GM10248 (cell line): Measurements from ENCODE around the gene NCOA6.

Experiments used
- CTCF ChIA-PET: fragments of 300-600 bp; sonication (Branson Sonifier 250); formaldehyde crosslinking; extraction: SDS; loops from one replicate; lab custom pipeline; 2021; ENCODE audit warnings: antibody characterized with exemption; lab: Yijun Ruan, JAX
- POLR2A ChIA-PET: fragments of 350-650 bp; sonication (Branson Sonifier 250); formaldehyde crosslinking; extraction: SDS; loops from one replicate; lab custom pipeline; 2020; ENCODE audit warnings: antibody characterized with exemption; lab: Yijun Ruan, JAX
- DNase-seq: peaks from one replicate; pipeline ENCODE4 v3.0.0; 2012; ENCODE audit errors: extremely low spot score
- CTCF ChIP-seq: IDR thresholded peaks from 2 replicates; pipeline ENCODE4 v1.5.1; 2012; ENCODE audit warnings: mild to moderate bottlenecking, low read depth; ENCODE audit errors: extremely low read depth, missing control alignments, control extremely low read depth

The NCOA6 gene

GRCh38 chr20:34703061-34703423 lies 122.4 kb downstream of the NCOA6 start:
- no peak for DNase-seq
- CTCF ChIA-PET, result interaction anchor here (0.9 to 1.5 kb wide), 5 partner anchors 10 to 390 kb away, joined by 3 to 10 read pairs (median 3); no protein-coding TSS in a partner anchor
- TF ChIP-seq CTCF, result no peak
- POLR2A ChIA-PET, result interaction anchor here (0.8 kb wide), 1 partner anchor 17 kb away, joined by 3 read pairs; no protein-coding TSS in a partner anchor

- TF ChIP-seq CTCF, result no peak
- DNase-seq, result no peak
- CTCF ChIA-PET, result interaction anchor here (0.9 to 1.2 kb wide), 4 partner anchors 10 to 138 kb away, joined by 3 read pairs; no protein-coding TSS in a partner anchor
- POLR2A ChIA-PET, result no interaction called here
These were observed 123.9 kb downstream of the NCOA6 start for GRCh38 chr20:34701405-34702085.

GRCh38 chr20:34693414-34693813 lies 132.0 kb downstream of the NCOA6 start:
- POLR2A ChIA-PET, result interaction anchor here (0.6 kb wide), 1 partner anchor 263 kb away, joined by 3 read pairs; no protein-coding TSS in a partner anchor

DNA sequence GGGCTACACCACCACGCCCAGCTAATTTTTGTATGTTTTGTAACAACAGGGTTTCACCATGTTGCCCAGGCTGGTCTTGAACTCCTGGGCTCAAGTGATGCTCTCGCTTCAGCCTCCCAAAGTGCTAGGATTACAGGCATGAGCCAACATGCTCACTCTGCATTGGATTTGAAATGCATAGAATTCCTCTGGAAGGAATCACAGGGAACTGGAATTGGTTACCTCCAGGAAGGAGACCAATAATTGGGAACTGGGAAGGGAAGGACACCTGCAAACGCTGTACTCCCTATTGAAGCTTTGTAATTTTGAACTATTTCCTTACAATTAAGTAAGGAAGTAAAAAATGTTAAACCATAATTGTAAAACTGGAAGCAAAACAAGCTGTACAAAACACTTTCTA lies 133.6 kb downstream of the NCOA6 start:
- ChIA-PET POLR2A (no interaction called here), CTCF (interaction anchor here (1.6 kb wide), 1 partner anchor 17 kb away, joined by 6 read pairs; no protein-coding TSS in a partner anchor)
- TF ChIP-seq CTCF, result no peak
- DNase-seq, result no peak

More at GRCh38 chr20:34693414-34693813, 132.0 kb downstream of the NCOA6 start:
- no peak for TF ChIP-seq CTCF
- CTCF ChIA-PET, result interaction anchor here (1.4 kb wide), 1 partner anchor 76 kb away, joined by 3 read pairs; no protein-coding TSS in a partner anchor
- no peak for DNase-seq

- POLR2A ChIA-PET, result no interaction called here
- no peak for DNase-seq
- no peak for TF ChIP-seq CTCF
- CTCF ChIA-PET, result interaction anchor here (1.0 to 3.6 kb wide), 5 partner anchors 8 to 151 kb away, joined by 3 to 10 read pairs (median 3); no protein-coding TSS in a partner anchor
These were observed 136.0 kb downstream of the NCOA6 start for GRCh38 chr20:34689486-34689885.

- ChIA-PET POLR2A (no interaction called here), CTCF (interaction anchor here (1.3 to 1.4 kb wide), 2 partner anchors 13 to 19 kb away, joined by 3 read pairs; no protein-coding TSS in a partner anchor)
- TF ChIP-seq CTCF, result no peak
- DNase-seq, result no peak
These were observed 141.8 kb downstream of the NCOA6 start for GRCh38 chr20:34683667-34684066.
